HT-29 (cell line): Measurements from ENCODE around the gene NRCAM. TPM values are rescaled to one million over a fixed set of nuclear protein-coding genes. Genes with fewer than 3 reads are reported as not detected.
"Not testable (repeated sequence)": the region's sequence is repeated elsewhere in the genome, so short reads cannot be mapped to it uniquely, and the experiment has no call there.

ENCODE experiments used
- DNase-seq: peaks from one replicate; pipeline ENCODE4 v3.0.0-alpha.2; 2015; ENCODE audit warnings: low spot score
- total RNA-seq: library from RNA; depleted of rRNA; stranded (reverse); fragments of >200 nt; shearing (Covaris generic); gene quantifications from 2 replicates; pipeline ENCODE4 v1.2.3, GENCODE V29; 2014

Gene NRCAM
- total RNA-seq, 1 experiment from 2014 or later, result 0.61 TPM

GRCh38 chr7:108282427-108282996 is 173.7 kb downstream of the NRCAM start:
- no peak for DNase-seq

- DNase-seq, result no peak
These were observed 176.1 kb downstream of the NRCAM start for GRCh38 chr7:108280136-108280535.

- DNase-seq, result no peak
These were observed 177.5 kb downstream of the NRCAM start for GRCh38 chr7:108278776-108279175.

GRCh38 chr7:108278281-108278680 is 178.0 kb downstream of the NRCAM start:
- DNase-seq, result no peak

- not testable (repeated sequence) for DNase-seq
These were observed 181.8 kb downstream of the NRCAM start for GRCh38 chr7:108274447-108274846.

- not testable (repeated sequence) for DNase-seq
These were observed 183.3 kb downstream of the NRCAM start for GRCh38 chr7:108272891-108273290.

GRCh38 chr7:108270385-108271015 is 185.7 kb downstream of the NRCAM start:
- DNase-seq, result no peak

- DNase-seq, result no peak
These were observed 187.9 kb downstream of the NRCAM start for GRCh38 chr7:108268200-108268820.

- DNase-seq, result no peak
These were observed 188.6 kb downstream of the NRCAM start for GRCh38 chr7:108267615-108268014.

- no peak for DNase-seq
These were observed 189.7 kb downstream of the NRCAM start for GRCh38 chr7:108266491-108266890.

GRCh38 chr7:108266035-108266434 is 190.2 kb downstream of the NRCAM start:
- DNase-seq, result no peak

- DNase-seq, result no peak
These were observed 191.2 kb downstream of the NRCAM start for GRCh38 chr7:108265007-108265406.

GRCh38 chr7:108263425-108263824 is 192.8 kb downstream of the NRCAM start:
- DNase-seq, result no peak

- no peak for DNase-seq
These were observed 194.5 kb downstream of the NRCAM start for GRCh38 chr7:108261560-108262255.

GRCh38 chr7:108259447-108259846 is 196.8 kb downstream of the NRCAM start:
- DNase-seq, result not testable (repeated sequence)

- no peak for DNase-seq
These were observed 198.3 kb downstream of the NRCAM start for GRCh38 chr7:108257954-108258353.

- no peak for DNase-seq
These were observed 202.0 kb downstream of the NRCAM start for GRCh38 chr7:108254259-108254658.

GRCh38 chr7:108253275-108254044 is 202.8 kb downstream of the NRCAM start:
- peak; percentile 53 for DNase-seq

GRCh38 chr7:108252177-108252576 is 204.1 kb downstream of the NRCAM start:
- no peak for DNase-seq

GRCh38 chr7:108251700-108252099 is 204.5 kb downstream of the NRCAM start:
- no peak for DNase-seq

- peak; percentile 16 for DNase-seq
These were observed 206.8 kb downstream of the NRCAM start for GRCh38 chr7:108249453-108249852.

- DNase-seq, result no peak
These were observed 207.4 kb downstream of the NRCAM start for GRCh38 chr7:108248821-108249220.
